A673 (cell line): ENCODE measurements around the gene CUTC.

ENCODE experiments used
- EZH2 ChIP-seq: fragments of 200-600 bp; sonication (generic); IDR thresholded peaks from 2 replicates; pipeline ENCODE4 v1.6.1; 2017; ENCODE audit warnings: borderline replicate concordance, low read depth, mild to moderate bottlenecking, mixed read lengths, antibody characterized with exemption, low read length; ENCODE audit not compliant: poor library complexity, severe bottlenecking
- TF ChIP-seq, protein P1 (sequence below): fragments of 300-800, 200-600 bp; sonication (generic); conservative IDR thresholded peaks from 2 replicates; pipeline ENCODE4 v1.5.1; 2017; ENCODE audit warnings: low read depth, mild to moderate bottlenecking, antibody characterized with exemption, low read length, moderate library complexity, mixed read lengths

DNA sequence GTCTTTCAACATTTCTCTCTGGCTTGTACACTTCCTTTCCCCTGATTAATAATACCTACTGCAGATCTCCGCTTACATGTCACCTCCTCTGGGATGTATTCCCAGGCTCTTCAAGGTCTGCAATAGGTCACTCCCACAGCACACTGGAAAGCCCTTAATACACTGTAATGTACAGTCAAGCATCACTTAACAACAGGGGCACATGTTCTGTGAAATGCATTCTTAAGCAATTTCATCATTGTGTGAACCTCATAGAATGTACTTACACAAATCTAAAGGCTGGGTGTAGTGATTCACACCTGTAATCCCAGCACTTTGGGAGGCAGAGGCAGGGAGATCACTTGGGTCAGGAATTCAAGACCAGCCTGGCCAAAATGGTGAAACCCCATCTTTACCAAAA, 2.0 kb upstream of the CUTC start:
- TF ChIP-seq, protein P1, sequence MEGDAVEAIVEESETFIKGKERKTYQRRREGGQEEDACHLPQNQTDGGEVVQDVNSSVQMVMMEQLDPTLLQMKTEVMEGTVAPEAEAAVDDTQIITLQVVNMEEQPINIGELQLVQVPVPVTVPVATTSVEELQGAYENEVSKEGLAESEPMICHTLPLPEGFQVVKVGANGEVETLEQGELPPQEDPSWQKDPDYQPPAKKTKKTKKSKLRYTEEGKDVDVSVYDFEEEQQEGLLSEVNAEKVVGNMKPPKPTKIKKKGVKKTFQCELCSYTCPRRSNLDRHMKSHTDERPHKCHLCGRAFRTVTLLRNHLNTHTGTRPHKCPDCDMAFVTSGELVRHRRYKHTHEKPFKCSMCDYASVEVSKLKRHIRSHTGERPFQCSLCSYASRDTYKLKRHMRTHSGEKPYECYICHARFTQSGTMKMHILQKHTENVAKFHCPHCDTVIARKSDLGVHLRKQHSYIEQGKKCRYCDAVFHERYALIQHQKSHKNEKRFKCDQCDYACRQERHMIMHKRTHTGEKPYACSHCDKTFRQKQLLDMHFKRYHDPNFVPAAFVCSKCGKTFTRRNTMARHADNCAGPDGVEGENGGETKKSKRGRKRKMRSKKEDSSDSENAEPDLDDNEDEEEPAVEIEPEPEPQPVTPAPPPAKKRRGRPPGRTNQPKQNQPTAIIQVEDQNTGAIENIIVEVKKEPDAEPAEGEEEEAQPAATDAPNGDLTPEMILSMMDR, result no peak
- no peak for TF ChIP-seq EZH2
